Smooth muscle cell (in vitro differentiated cells): ENCODE measurements around the gene EMCN. TPM values are rescaled to one million over a fixed set of nuclear protein-coding genes. Genes with fewer than 3 reads are reported as not detected.
A peak's percentile ranks its signal among the peaks of the same experiment; 100 is the strongest.

Experiments
- DNase-seq: peaks from one replicate; lab custom pipeline; 2025; ENCODE audit not compliant: unreplicated experiment; lab: John Stamatoyannopoulos, UW
- H2AFZ ChIP-seq: fragments of 200-600 bp; sonication (generic); 2 replicates; pipeline ENCODE4 v1.6.0; 2016; ENCODE audit warnings: antibody characterized with exemption, low read depth, mild to moderate bottlenecking
- H3F3A ChIP-seq: fragments of 200-600 bp; sonication (generic); 2 replicates; pipeline ENCODE4 v1.6.0; 2017; ENCODE audit warnings: antibody characterized with exemption, low read depth
- H3K27ac ChIP-seq: fragments of 200-600 bp; sonication (generic); 2 replicates; pipeline ENCODE4 v1.5.1; 2016; ENCODE audit warnings: low read depth, mild to moderate bottlenecking
- H3K27me3 ChIP-seq: fragments of 200-600 bp; sonication (generic); 2 replicates; pipeline ENCODE4 v1.6.1; 2016; ENCODE audit warnings: low read depth, mild to moderate bottlenecking
- H3K36me3 ChIP-seq: fragments of 200-600 bp; sonication (generic); 2 replicates; pipeline ENCODE4 v1.5.1; 2016; ENCODE audit warnings: low read depth
- H3K4me1 ChIP-seq: fragments of 200-600 bp; sonication (generic); 2 replicates; pipeline ENCODE4 v1.5.1; 2016; ENCODE audit warnings: low read depth
- H3K4me2 ChIP-seq: fragments of 200-600 bp; sonication (generic); 2 replicates; pipeline ENCODE4 v1.6.0; 2016; ENCODE audit warnings: mild to moderate bottlenecking
- H3K4me3 ChIP-seq: fragments of 200-600 bp; sonication (generic); 2 replicates; pipeline ENCODE4 v1.5.1; 2016; ENCODE audit warnings: mild to moderate bottlenecking
- H3K79me2 ChIP-seq: fragments of 200-600 bp; sonication (generic); 2 replicates; pipeline ENCODE4 v1.6.0; 2016; ENCODE audit warnings: low read depth, mild to moderate bottlenecking
- H3K9ac ChIP-seq: fragments of 200-600 bp; sonication (generic); 2 replicates; pipeline ENCODE4 v1.6.0; 2016; ENCODE audit warnings: low read depth
- H3K9me3 ChIP-seq: fragments of 200-600 bp; sonication (generic); replicated peaks from 2 replicates; pipeline ENCODE4 v1.5.1; 2016; ENCODE audit warnings: low read depth
- H4K20me1 ChIP-seq: fragments of 200-600 bp; sonication (generic); 2 replicates; pipeline ENCODE4 v1.6.0; 2016; ENCODE audit warnings: low read depth
- CTCF ChIP-seq: fragments of 200-600 bp; sonication (generic); IDR thresholded peaks from 2 replicates; pipeline ENCODE4 v1.5.1; 2017; ENCODE audit warnings: borderline replicate concordance, mild to moderate bottlenecking, antibody characterized with exemption; ENCODE audit not compliant: insufficient read depth, poor library complexity, severe bottlenecking
- WGBS: methylation state at CpG from one replicate; pipeline ENCODE4 v1.1.7; 2016; ENCODE audit warnings: low lambda C conversion rate; 5-methylcytosine and 5-hydroxymethylcytosine counted together
- polyA plus RNA-seq: library from polyadenylated mRNA; unstranded; fragments of >200 nt; fragmentation: Nextera tagmentation; extraction: Ambion mirVana; gene quantifications from 2 replicates; pipeline ENCODE4 v1.2.1, GENCODE V29; 2016
- total RNA-seq: library from RNA; depleted of rRNA; stranded (reverse); fragments of >200 nt; gene quantifications from 2 replicates; pipeline ENCODE4 v1.2.3, GENCODE V29; 2014

The EMCN gene
- total and polyA plus RNA-seq, 2 experiments from 2014 or later = not detected

- Histone ChIP-seq H3K79me2 (no peaks in the 10 kb centered on the region), H3K4me2 (no peak overlapping the region), H3K36me3 (no peaks in the 10 kb centered on the region), H3K9me3 (no peaks in the 10 kb centered on the region), H3F3A (no peaks in the 10 kb centered on the region), H2AFZ (no peak overlapping the region), H3K9ac (no peak overlapping the region), H3K27me3 (no peaks in the 10 kb centered on the region), H3K4me1 (peaks cover 4% of the 10 kb centered on the region), H3K4me3 (no peak overlapping the region), H3K27ac (no peak overlapping the region), H4K20me1 (no peaks in the 10 kb centered on the region)
- WGBS = 88% methylated on average over 2 of the region's 2 CpGs
- DNase-seq = no peak
- no peak for TF ChIP-seq CTCF
Observed at GRCh38 chr4:100369871-100370270, 148.0 kb downstream of the EMCN start.

GRCh38 chr4:100367451-100367850 lies 150.4 kb downstream of the EMCN start:
- H3K4me1 ChIP-seq = peaks cover 4% of the 10 kb centered on the region
- no peaks in the 10 kb centered on the region for H3K36me3 ChIP-seq
- no peak overlapping the region for H3K9ac ChIP-seq
- no peaks in the 10 kb centered on the region for H3K79me2 ChIP-seq
- WGBS = 94% methylated on average over 1 of the region's 1 CpG
- no peak overlapping the region for H3K27ac ChIP-seq
- no peak for DNase-seq
- no peak for TF ChIP-seq CTCF
- H3K9me3 ChIP-seq = no peaks in the 10 kb centered on the region
- no peaks in the 10 kb centered on the region for H3K27me3 ChIP-seq
- no peaks in the 10 kb centered on the region for H4K20me1 ChIP-seq
- H3F3A ChIP-seq = no peaks in the 10 kb centered on the region
- no peak overlapping the region for H3K4me3 ChIP-seq
- H2AFZ ChIP-seq = peak overlapping the region; percentile 16
- no peak overlapping the region for H3K4me2 ChIP-seq

GRCh38 chr4:100366213-100366612 lies 151.6 kb downstream of the EMCN start:
- no peak for DNase-seq
- TF ChIP-seq CTCF = no peak
- no peak overlapping the region for H3K9ac ChIP-seq
- H3K79me2 ChIP-seq = no peaks in the 10 kb centered on the region
- no peak overlapping the region for H2AFZ ChIP-seq
- no peaks in the 10 kb centered on the region for H3K27me3 ChIP-seq
- no peaks in the 10 kb centered on the region for H3K9me3 ChIP-seq
- H3K4me1 ChIP-seq = peaks cover 4% of the 10 kb centered on the region
- no peak overlapping the region for H3K27ac ChIP-seq
- H3K4me2 ChIP-seq = no peak overlapping the region
- H3K4me3 ChIP-seq = no peak overlapping the region
- WGBS = 46% methylated on average over 2 of the region's 2 CpGs
- H3K36me3 ChIP-seq = no peaks in the 10 kb centered on the region
- H3F3A ChIP-seq = no peaks in the 10 kb centered on the region
- no peaks in the 10 kb centered on the region for H4K20me1 ChIP-seq

- H3K9ac ChIP-seq = no peak overlapping the region
- no peaks in the 10 kb centered on the region for H3K9me3 ChIP-seq
- no peaks in the 10 kb centered on the region for H4K20me1 ChIP-seq
- no peak for TF ChIP-seq CTCF
- H3K4me2 ChIP-seq = no peak overlapping the region
- no peaks in the 10 kb centered on the region for H3K27me3 ChIP-seq
- no peak for DNase-seq
- no peaks in the 10 kb centered on the region for H3K36me3 ChIP-seq
- H2AFZ ChIP-seq = peak overlapping the region; percentile 45
- peaks cover 4% of the 10 kb centered on the region for H3K4me1 ChIP-seq
- 91% methylated on average over 1 of the region's 1 CpG for WGBS
- H3K79me2 ChIP-seq = no peaks in the 10 kb centered on the region
- H3K27ac ChIP-seq = no peak overlapping the region
- no peak overlapping the region for H3K4me3 ChIP-seq
- H3F3A ChIP-seq = no peaks in the 10 kb centered on the region
Observed at GRCh38 chr4:100362366-100362765, 155.5 kb downstream of the EMCN start.
